NCI-H69 (cell line): ENCODE measurements around the gene CPNE2.
"Not testable (repeated sequence)": the region's sequence is repeated elsewhere in the genome, so short reads cannot be mapped to it uniquely, and the experiment has no call there.

Source experiments
- DNase-seq: peaks from one replicate; lab custom pipeline; 2025; lab: John Stamatoyannopoulos, UW

The CPNE2 gene

GRCh38 chr16:57098188-57098841 is 5.9 kb downstream of the CPNE2 start:
- peak; percentile 25 for DNase-seq

GRCh38 chr16:57099965-57100364 is 7.6 kb downstream of the CPNE2 start:
- DNase-seq, result not testable (repeated sequence)

- no peak for DNase-seq
Observed at GRCh38 chr16:57100445-57100844, 8.1 kb downstream of the CPNE2 start.

GRCh38 chr16:57102888-57103851 is 10.8 kb downstream of the CPNE2 start:
- DNase-seq, result peak; percentile 16

DNA sequence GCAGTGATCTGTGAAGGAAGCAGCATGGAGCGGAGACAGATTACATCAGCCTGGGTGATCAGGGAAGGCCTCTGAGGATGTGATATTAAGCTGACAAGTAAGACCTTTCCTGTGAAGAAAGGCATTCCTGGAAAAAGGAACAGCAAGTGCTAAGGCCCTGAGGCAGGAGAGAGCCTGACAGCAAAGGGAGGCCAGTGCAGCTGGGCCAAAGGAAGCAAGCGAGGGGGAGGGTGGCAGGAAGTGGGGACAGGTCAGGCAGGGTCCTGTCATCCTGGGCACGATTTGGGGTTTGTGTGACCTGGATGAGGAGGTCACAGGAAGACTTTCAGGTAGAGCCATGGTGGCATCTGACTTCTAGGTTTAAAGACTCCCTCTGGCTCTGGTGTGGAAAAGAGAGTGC is 12.3 kb downstream of the CPNE2 start:
- no peak for DNase-seq

DNA sequence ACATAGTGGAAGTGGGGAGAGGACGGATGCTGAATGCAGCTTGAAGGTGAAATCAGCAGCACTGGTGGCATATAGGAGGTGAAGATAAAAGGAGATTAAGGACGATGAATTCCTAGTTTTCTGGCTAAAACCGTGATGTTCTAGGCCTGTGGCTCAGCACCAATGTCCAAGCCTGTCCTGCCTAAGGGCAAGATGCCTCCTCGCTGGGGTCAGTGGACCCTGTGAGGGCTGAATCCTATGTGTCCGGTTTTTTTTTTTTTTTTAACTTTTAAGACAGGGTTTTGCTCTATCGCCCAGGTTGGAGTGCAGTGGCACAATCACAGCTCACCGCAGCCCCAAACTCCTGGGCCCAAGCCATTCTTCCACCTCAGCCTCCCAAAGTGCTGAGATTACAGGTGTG is 12.8 kb downstream of the CPNE2 start:
- DNase-seq, result no peak

GRCh38 chr16:57106767-57107166 is 14.4 kb downstream of the CPNE2 start:
- peak; percentile 8 for DNase-seq

GRCh38 chr16:57107321-57107922 is 15.0 kb downstream of the CPNE2 start:
- DNase-seq, result no peak

GRCh38 chr16:57108432-57108831 is 16.0 kb downstream of the CPNE2 start:
- no peak for DNase-seq

- DNase-seq, result not testable (repeated sequence)
Observed at GRCh38 chr16:57109259-57110105, 17.1 kb downstream of the CPNE2 start.

DNA sequence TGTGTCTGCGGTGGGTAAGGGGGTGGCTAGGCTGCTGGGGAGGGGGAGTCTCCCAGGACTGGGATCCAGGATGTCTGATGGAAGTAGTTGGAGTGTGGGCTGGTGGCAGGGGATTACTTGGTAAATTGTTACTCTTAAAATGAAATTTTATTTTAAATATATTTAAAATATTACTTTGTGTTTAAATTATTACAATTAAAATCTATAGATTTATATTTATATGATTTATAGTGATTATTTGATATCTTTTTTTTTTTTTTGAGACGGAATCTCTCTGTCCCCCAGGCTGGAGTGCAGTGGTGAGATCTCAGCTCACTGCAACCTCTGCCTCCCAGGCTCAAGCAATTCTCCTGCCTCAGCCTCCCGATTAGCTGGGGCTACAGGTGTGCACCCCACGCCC is 18.6 kb downstream of the CPNE2 start:
- no peak for DNase-seq

DNA sequence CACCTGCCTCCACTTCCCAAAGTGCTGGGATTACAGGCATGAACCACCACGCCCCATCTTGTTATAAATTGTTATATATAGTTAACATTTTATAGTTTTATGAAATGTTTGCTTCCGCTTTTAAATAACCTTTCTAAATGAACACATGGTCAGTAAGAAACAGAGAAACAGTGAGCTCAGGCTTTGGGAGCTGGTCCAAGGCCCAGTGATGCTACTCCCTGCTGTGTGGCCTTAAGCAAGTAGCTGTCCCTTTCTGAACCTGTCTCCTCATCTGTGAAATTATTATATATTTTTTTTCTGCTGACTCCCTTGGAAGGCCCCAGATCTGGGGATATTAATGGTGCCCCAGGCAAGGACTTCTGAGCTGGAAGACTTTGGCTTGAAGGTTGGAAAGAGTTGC is 19.0 kb downstream of the CPNE2 start:
- DNase-seq, result no peak

DNA sequence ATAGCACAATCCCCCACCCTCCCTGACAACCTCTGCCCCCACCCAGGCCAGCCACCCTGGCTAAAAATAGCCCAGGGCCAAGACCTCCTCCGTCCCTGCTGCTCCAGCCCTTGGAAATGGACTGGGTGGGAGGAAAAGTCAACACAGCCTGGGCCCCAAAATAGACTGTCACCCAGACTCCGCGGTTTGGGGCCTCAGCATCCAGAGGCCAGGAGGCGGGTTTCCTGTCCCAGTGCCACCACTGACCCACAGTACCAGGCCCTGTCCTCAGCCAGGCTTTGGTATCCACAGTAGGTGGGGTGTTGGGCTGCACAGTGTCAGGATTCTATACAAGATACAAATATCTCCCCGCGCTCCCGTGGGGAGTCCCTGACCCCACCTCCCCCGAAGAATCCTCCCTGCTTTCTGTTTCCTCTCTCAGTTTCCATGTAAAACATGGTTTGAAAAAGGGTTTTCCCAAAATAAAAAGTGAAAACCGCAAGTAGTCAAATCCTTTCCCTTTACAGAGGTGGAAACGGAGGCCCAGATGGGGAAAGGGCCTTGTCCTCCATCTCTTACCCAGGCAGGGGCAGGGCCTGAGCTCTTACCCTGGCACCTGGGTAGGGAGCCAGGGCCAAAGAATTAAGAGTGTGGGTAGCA is 20.1 kb downstream of the CPNE2 start:
- DNase-seq, result no peak

- DNase-seq, result no peak
Observed at GRCh38 chr16:57113042-57113453, 20.7 kb downstream of the CPNE2 start.

GRCh38 chr16:57113664-57114063 is 21.3 kb downstream of the CPNE2 start:
- no peak for DNase-seq

DNA sequence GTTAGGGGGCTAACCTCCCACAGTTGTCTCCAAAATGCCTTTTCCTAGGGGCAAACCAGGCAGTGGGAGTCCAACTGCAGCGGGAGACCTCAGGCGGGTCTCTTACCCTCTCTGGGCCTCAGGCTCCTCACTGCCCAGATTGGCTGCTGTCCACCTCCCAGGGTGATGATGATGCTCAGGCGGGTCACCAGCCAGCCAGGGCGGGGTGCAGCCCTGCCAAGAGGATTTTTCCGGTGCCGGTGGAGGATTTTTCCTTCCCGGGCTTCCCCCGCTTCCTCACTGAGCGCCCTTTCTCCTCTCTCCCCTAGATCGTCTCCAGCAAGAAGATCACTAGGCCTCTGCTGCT is 22.8 kb downstream of the CPNE2 start:
- DNase-seq, result no peak

- DNase-seq, result peak; percentile 73
Observed at GRCh38 chr16:57115514-57116182, 23.3 kb downstream of the CPNE2 start.

GRCh38 chr16:57118461-57119084 is 26.2 kb downstream of the CPNE2 start:
- DNase-seq, result no peak

GRCh38 chr16:57123216-57123973 is 31.0 kb downstream of the CPNE2 start:
- DNase-seq, result no peak
